ENCODE measurements around the gene ZFYVE28.

GRCh38 chr4:2412885-2413716, 5.3 kb downstream of the ZFYVE28 start:
- TF ChIP-seq CTCF (IDR thresholded peaks at IDR 0.05), result peak in 1 of 3 donors; percentile 32
- TF ChIP-seq POLR2A (IDR thresholded peaks at IDR 0.05), result no peak
- peak in 1 of 3 donors; percentile 29 for TF ChIP-seq POLR2AphosphoS5 (IDR thresholded peaks at IDR 0.05)
